Dermis lymphatic vessel endothelial cell (primary cell): ENCODE results near the gene GEMIN8. TPM values are rescaled to one million over a fixed set of nuclear protein-coding genes. Genes with fewer than 3 reads are reported as not detected.

Experiments
- total RNA-seq: library from RNA; depleted of rRNA; stranded (reverse); fragments of >200 nt; gene quantifications from 2 replicates; pipeline ENCODE4 v1.2.1, GENCODE V29; 2014

The GEMIN8 gene, protein sequence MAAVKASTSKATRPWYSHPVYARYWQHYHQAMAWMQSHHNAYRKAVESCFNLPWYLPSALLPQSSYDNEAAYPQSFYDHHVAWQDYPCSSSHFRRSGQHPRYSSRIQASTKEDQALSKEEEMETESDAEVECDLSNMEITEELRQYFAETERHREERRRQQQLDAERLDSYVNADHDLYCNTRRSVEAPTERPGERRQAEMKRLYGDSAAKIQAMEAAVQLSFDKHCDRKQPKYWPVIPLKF
- total RNA-seq: 8.6 and 11.1 TPM in 2 replicates

DNA sequence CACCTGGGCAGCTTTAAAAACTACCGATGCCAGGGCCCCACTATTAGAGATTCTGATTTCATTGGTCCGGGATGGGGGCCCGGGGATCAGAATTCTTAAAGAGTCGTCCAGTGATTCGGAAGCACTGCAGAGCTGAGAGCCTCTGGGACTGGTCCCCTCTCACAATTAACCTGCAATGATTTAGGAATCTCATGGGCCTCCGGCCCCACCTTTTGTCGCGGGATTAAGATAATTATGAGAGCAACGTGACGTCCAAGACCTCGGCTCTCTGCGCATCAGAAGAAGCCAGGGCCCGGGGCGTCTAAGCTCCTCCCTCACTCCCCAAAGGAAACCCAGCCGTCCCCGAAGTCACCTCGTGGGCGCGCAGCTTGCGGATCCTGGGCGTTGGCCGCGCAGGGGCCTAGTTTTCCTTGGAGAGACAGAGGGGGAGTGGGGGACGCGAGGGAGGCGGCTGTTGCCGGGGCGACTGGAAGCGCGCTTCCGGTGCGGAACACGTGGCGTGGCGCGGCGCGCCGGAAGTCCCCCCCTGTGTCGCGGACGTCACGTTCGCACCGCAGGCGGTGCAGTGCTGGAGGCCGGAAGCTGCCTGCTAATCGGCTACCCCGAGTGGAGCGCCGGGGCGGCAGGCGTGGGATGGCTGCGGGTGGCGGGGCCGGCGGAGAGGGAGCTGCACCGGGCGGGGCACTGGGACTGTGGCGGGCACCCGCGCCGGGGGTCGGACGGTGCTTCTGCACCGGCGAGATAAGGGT, at the start of gene GEMIN8:
Gene GEMIN8 (minus strand): TSS at position 468 of the 749 bp plus-strand sequence. CDS start 8,414 bp downstream, outside the sequence.

Other genes with a start within 250 kb of the GEMIN8 start
- gene GPM6B, start 212.8 kb downstream of the GEMIN8 start, total RNA-seq: 0.09 and 0.11 TPM in 2 replicates